SK-N-MC (cell line): ENCODE results near the gene PACRG.

Experiments used
- DNase-seq: peaks from one replicate; pipeline ENCODE4 v3.0.0-alpha.2; 2011; ENCODE audit warnings: low read depth, low spot score
- H3K27ac ChIP-seq: fragments of 200-600 bp; sonication (generic); 2 replicates; pipeline ENCODE4 v1.5.1; 2016; ENCODE audit warnings: mixed run types
- H3K36me3 ChIP-seq: fragments of 200-600 bp; sonication (generic); 2 replicates; pipeline ENCODE4 v1.6.1; 2017; ENCODE audit warnings: antibody characterized with exemption, low read length, mixed read lengths; ENCODE audit not compliant: insufficient read depth
- H3K4me3 ChIP-seq: fragments of 200-600 bp; sonication (generic); 2 replicates; pipeline ENCODE4 v1.5.1; 2016
- H3K9ac ChIP-seq: fragments of 200-600 bp; sonication (generic); 2 replicates; pipeline ENCODE4 v1.8.0; 2017; ENCODE audit warnings: mixed run types, mixed read lengths; ENCODE audit not compliant: insufficient read length
- H3K9me3 ChIP-seq: fragments of 200-600 bp; sonication (generic); 2 replicates; pipeline ENCODE4 v1.6.1; 2017; ENCODE audit warnings: low read depth, mild to moderate bottlenecking, antibody characterized with exemption, low read length, moderate library complexity, mixed read lengths
- EZH2 ChIP-seq: fragments of 200-600 bp; sonication (generic); IDR thresholded peaks from one replicate; pipeline ENCODE4 v1.6.1; 2017; ENCODE audit warnings: antibody characterized with exemption
- FOXP2 ChIP-seq: optimal IDR thresholded peaks from 2 replicates; pipeline ENCODE3; 2011; ENCODE audit warnings: mild to moderate bottlenecking, moderate library complexity; ENCODE audit not compliant: insufficient read depth; ENCODE audit errors: extremely low read length, control extremely low read depth
- POLR2AphosphoS5 ChIP-seq: IDR thresholded peaks from 2 replicates; pipeline ENCODE4 v1.6.1; 2012; ENCODE audit warnings: mild to moderate bottlenecking, low read depth, low read length, borderline replicate concordance

Gene PACRG

DNA sequence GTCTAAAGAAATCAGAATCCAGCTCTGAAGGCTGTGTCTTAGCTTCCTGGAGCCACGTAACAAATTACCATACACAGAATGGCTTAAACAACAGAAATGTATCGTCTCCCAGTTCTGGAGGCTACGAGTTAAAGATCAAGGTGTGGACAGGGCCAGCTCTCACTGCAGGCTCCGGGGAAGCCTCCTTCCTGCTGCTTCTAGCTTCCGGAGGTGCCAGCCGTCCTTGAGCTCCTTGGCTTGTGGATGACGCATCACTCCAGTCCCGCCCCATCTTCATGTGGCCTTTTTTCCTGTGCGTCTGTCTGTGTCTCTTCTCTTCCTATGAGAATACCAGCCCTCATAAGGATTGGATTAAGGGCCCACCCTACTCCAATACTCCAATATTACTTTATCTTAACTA lies 367.6 kb downstream of the PACRG start:
- no peak overlapping the region for H3K9ac ChIP-seq
- no peak overlapping the region for H3K4me3 ChIP-seq
- TF ChIP-seq EZH2 (no peak), FOXP2 (no peak), POLR2AphosphoS5 (no peak)
- H3K36me3 ChIP-seq, result no peaks in the 10 kb centered on the region
- H3K9me3 ChIP-seq, result no peaks in the 10 kb centered on the region
- no peak overlapping the region for H3K27ac ChIP-seq
- no peak for DNase-seq

DNA sequence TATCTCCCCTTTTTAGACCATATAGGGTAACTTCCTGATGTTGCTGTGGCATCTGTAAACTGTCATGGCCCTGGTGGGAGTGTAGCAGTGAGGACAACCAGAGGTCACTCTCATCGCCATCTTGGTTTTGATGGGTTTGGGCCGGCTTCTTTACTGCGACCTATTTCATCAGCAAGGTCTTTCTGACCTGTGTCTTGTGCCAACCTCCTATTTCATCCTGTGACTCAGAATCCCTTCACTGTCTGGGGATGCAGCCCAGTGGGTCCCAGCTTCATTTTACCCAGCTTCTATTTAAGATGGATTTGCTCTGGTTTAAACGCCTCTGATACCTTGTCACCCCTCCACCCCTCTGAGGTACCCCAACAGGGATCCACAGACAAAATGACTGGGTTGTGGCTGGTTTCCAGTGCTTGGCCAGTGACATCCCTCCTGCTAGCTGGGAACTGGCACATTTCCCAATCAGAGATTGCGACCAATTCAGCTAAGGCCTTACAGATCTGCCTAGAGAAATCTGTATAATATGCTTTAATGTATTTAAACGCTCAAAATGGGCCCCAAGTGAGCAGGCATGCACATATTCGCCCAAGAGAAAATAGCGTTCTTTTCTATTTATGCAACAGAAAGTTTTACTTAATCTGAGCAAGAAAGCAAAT lies 371.2 kb downstream of the PACRG start:
- Histone ChIP-seq H3K9me3 (no peaks in the 10 kb centered on the region), H3K9ac (no peak overlapping the region)
- TF ChIP-seq FOXP2, result no peak
- TF ChIP-seq EZH2, result no peak
- TF ChIP-seq POLR2AphosphoS5, result no peak

DNA sequence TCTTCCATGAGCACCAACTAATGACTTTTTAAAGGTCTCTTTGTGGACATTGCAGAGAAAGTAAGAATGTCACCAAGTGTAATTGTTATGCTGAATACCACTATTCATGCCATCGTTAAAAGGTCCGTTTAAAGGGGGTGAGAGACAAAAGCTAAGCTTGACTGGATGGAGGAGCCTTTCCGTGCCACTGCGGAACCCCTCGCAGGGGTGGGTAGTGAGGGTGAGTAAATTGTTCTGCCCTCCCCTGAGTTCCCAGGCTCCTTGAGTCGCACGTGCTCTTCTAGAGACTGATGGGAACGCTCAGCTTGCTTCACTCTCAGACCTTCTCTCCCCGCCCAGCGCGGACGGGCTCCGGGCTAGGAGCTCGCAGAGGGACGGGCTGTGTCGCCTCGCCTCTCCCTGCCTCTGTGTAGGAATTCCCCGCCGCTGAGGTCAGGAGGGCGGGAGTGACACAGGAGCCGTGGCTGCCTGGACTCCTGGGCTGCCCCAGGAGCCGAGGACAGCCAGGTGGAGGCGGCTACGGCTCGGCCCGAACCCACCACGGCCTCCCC lies 371.9 kb downstream of the PACRG start:
- no peak overlapping the region for H3K4me3 ChIP-seq
- no peaks in the 10 kb centered on the region for H3K9me3 ChIP-seq
- no peak overlapping the region for H3K9ac ChIP-seq
- DNase-seq, result no peak
- no peaks in the 10 kb centered on the region for H3K36me3 ChIP-seq
- H3K27ac ChIP-seq, result no peak overlapping the region
- TF ChIP-seq POLR2AphosphoS5 (no peak), FOXP2 (no peak), EZH2 (no peak)

More for the DNA sequence above, 371.2 kb downstream of the PACRG start:
- no peak overlapping the region for H3K4me3 ChIP-seq
- no peaks in the 10 kb centered on the region for H3K36me3 ChIP-seq
- DNase-seq, result no peak
- H3K27ac ChIP-seq, result no peak overlapping the region

GRCh38 chr6:163100259-163100658 lies 372.5 kb downstream of the PACRG start:
- no peak overlapping the region for H3K9ac ChIP-seq
- no peak overlapping the region for H3K27ac ChIP-seq
- DNase-seq, result no peak
- no peaks in the 10 kb centered on the region for H3K36me3 ChIP-seq
- H3K4me3 ChIP-seq, result no peak overlapping the region
- H3K9me3 ChIP-seq, result no peaks in the 10 kb centered on the region
- no peak for TF ChIP-seq EZH2
- TF ChIP-seq FOXP2, result no peak
- TF ChIP-seq POLR2AphosphoS5, result no peak

DNA sequence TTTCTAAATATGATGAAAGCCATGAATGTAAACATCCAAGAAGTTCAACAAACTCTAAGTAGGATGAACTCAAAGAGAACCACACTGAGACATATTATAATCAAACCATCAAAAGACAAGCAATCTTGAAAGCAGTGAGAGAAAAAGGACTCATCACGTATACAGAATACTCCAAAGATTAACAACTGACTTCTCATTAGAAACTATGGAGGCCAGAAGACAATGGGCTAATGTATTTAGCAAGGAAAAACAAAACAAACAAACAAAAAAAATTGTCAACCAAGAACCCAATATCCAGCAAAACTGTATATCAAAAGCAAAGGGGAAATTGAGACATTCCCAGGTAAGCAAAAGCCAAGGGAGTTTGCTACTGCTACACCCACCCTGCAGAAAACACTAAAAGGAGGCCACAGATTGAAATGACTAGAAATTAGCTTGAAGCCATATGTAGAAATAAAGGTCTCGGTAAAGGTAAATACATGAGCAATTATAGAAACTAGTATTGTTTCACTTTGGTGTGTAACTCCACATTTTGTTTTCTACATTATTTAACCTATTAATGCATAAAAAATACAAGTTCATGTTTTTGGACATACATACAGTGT lies 385.7 kb downstream of the PACRG start:
- H3K27ac ChIP-seq, result no peak overlapping the region
- TF ChIP-seq POLR2AphosphoS5, result no peak
- TF ChIP-seq EZH2, result no peak
- no peak for TF ChIP-seq FOXP2
- DNase-seq, result no peak
- H3K9ac ChIP-seq, result no peak overlapping the region
- H3K9me3 ChIP-seq, result no peaks in the 10 kb centered on the region
- H3K36me3 ChIP-seq, result no peaks in the 10 kb centered on the region
- no peak overlapping the region for H3K4me3 ChIP-seq

GRCh38 chr6:163118941-163119340 lies 391.2 kb downstream of the PACRG start:
- no peaks in the 10 kb centered on the region for H3K36me3 ChIP-seq
- no peak overlapping the region for H3K27ac ChIP-seq
- H3K4me3 ChIP-seq, result no peak overlapping the region
- no peak for TF ChIP-seq FOXP2
- no peak for TF ChIP-seq EZH2
- no peak for TF ChIP-seq POLR2AphosphoS5
- no peaks in the 10 kb centered on the region for H3K9me3 ChIP-seq
- DNase-seq, result no peak
- no peak overlapping the region for H3K9ac ChIP-seq

- Histone ChIP-seq H3K9ac (no peak overlapping the region), H3K4me3 (no peak overlapping the region), H3K27ac (no peak overlapping the region), H3K9me3 (no peaks in the 10 kb centered on the region), H3K36me3 (no peaks in the 10 kb centered on the region)
- no peak for DNase-seq
- TF ChIP-seq FOXP2 (no peak), POLR2AphosphoS5 (no peak), EZH2 (no peak)
Observed at GRCh38 chr6:163120223-163120622, 392.4 kb downstream of the PACRG start.

- TF ChIP-seq EZH2 (no peak), POLR2AphosphoS5 (no peak), FOXP2 (no peak)
- Histone ChIP-seq H3K27ac (no peak overlapping the region), H3K4me3 (no peak overlapping the region), H3K36me3 (no peaks in the 10 kb centered on the region), H3K9ac (no peak overlapping the region), H3K9me3 (no peaks in the 10 kb centered on the region)
- no peak for DNase-seq
Observed at GRCh38 chr6:163121270-163121669, 393.5 kb downstream of the PACRG start.
